H1 (cell line): Measurements from ENCODE around the gene GTPBP1. TPM values are rescaled to one million over a fixed set of nuclear protein-coding genes. Genes with fewer than 3 reads are reported as not detected.

Source experiments
- CTCF ChIA-PET: fragments of 300-600 bp; sonication (Branson Sonifier 250); formaldehyde crosslinking; loops from one replicate; lab custom pipeline; 2021; ENCODE audit not compliant: partially characterized antibody; lab: Charles Lee
- POLR2A ChIA-PET: fragments of 300-600 bp; sonication (Branson Sonifier 250); formaldehyde crosslinking; loops from one replicate; lab custom pipeline; 2021; ENCODE audit warnings: inconsistent platforms; ENCODE audit not compliant: partially characterized antibody; lab: Charles Lee
- DNase-seq, 2 experiments: peaks; one replicate each; pipeline versions ENCODE4 v3.0.0 to v3.0.0-alpha.2; 2010 to 2022; ENCODE audit warnings: low spot score in 2 of 2, low read depth in 1 of 2, mixed read lengths in 1 of 2
- FAIRE-seq: peaks from 2 replicates; lab custom pipeline; 2011; peaks lifted over from hg19 to GRCh38; lab: Jason Lieb, UNC
- H2AFZ ChIP-seq: 2 replicates; pipeline ENCODE4 v1.8.1; 2012; ENCODE audit warnings: low read length, inconsistent platforms
- H2AK5ac ChIP-seq: 2 replicates; pipeline ENCODE4 v1.6.1; 2013; ENCODE audit warnings: low read depth, low read length
- H2BK120ac ChIP-seq: replicated peaks from 2 replicates; pipeline ENCODE3; 2013; ENCODE audit warnings: low read depth, low read length, inconsistent platforms
- H2BK12ac ChIP-seq: 2 replicates; pipeline ENCODE4 v1.6.1; 2013; ENCODE audit warnings: low read depth, low read length
- H2BK15ac ChIP-seq: 2 replicates; pipeline ENCODE4 v1.6.1; 2013; ENCODE audit warnings: low read length
- H2BK20ac ChIP-seq: 2 replicates; pipeline ENCODE4 v1.6.1; 2013; ENCODE audit warnings: low read length
- H2BK5ac ChIP-seq: 2 replicates; pipeline ENCODE4 v1.6.1; 2013; ENCODE audit warnings: low read depth, low read length
- H3K14ac ChIP-seq: 2 replicates; pipeline ENCODE4 v1.6.1; 2013; ENCODE audit warnings: inconsistent platforms; ENCODE audit not compliant: insufficient read length
- H3K18ac ChIP-seq: 2 replicates; pipeline ENCODE4 v1.6.1; 2013; ENCODE audit warnings: low read length; ENCODE audit errors: extremely low read depth
- H3K23ac ChIP-seq: 2 replicates; pipeline ENCODE4 v1.6.1; 2013; ENCODE audit warnings: inconsistent platforms; ENCODE audit not compliant: insufficient read length
- H3K23me2 ChIP-seq: 2 replicates; pipeline ENCODE4 v1.6.1; 2013; ENCODE audit warnings: low read depth, low read length
- H3K27ac ChIP-seq: 2 replicates; pipeline ENCODE4 v1.6.1; 2011; ENCODE audit warnings: low read depth, low read length, inconsistent platforms
- H3K27me3 ChIP-seq, 4 experiments: replicated peaks in 1 of 4; 1 replicate in 1 of 4; 2 replicates in 3 of 4; pipeline versions ENCODE4 v1.6.1 to v1.8.1; 2011 to 2013; ENCODE audit warnings: low read length in 3 of 4, mild to moderate bottlenecking in 3 of 4, inconsistent platforms in 2 of 4, mixed read lengths in 2 of 4, moderate library complexity in 1 of 4; ENCODE audit not compliant: control insufficient read depth in 3 of 4, insufficient read depth in 3 of 4; ENCODE audit errors: extremely low read depth in 1 of 4
- H3K36me3 ChIP-seq, 4 experiments: 2 replicates each; pipeline versions ENCODE4 v1.6.1 to v1.8.1; 2011 to 2013; ENCODE audit warnings: mild to moderate bottlenecking in 4 of 4, low read length in 3 of 4, moderate library complexity in 2 of 4, control low read depth in 1 of 4, inconsistent platforms in 1 of 4; ENCODE audit not compliant: insufficient read depth in 4 of 4, control insufficient read depth in 2 of 4
- H3K4ac ChIP-seq: replicated peaks from 2 replicates; pipeline ENCODE3; 2013; ENCODE audit warnings: low read length, low read depth, mixed read lengths, inconsistent platforms; ENCODE audit not compliant: insufficient read length
- H3K4me1 ChIP-seq, 4 experiments: replicated peaks in 1 of 4; 1 replicate in 1 of 4; 2 replicates in 3 of 4; pipeline versions ENCODE4 v1.6.1 to v1.8.1; 2011 to 2013; ENCODE audit warnings: low read length in 3 of 4, inconsistent platforms in 2 of 4, mixed read lengths in 1 of 4; ENCODE audit not compliant: insufficient read depth in 4 of 4, control insufficient read depth in 3 of 4
- H3K4me2 ChIP-seq, 2 experiments: 2 replicates each; pipeline versions ENCODE4 v1.6.1 to v1.8.1; 2011 to 2013; ENCODE audit warnings: low read depth in 2 of 2, low read length in 2 of 2, control low read depth in 1 of 2, inconsistent platforms in 1 of 2, mild to moderate bottlenecking in 1 of 2; ENCODE audit not compliant: insufficient read depth in 1 of 2
- H3K4me3 ChIP-seq, 4 experiments: fragments of 200-600, 300-600 bp in 1 of 4; sonication (generic), shearing (Covaris generic), sonication (Bioruptor Twin) in 1 of 4; 2 replicates each; pipeline versions ENCODE4 v1.5.1 to v1.8.1; 2011 to 2016; ENCODE audit warnings: low read length in 4 of 4, low read depth in 3 of 4, control low read depth in 2 of 4, inconsistent platforms in 2 of 4, mild to moderate bottlenecking in 2 of 4, mixed read lengths in 1 of 4, moderate library complexity in 1 of 4; ENCODE audit not compliant: insufficient read depth in 2 of 4; ENCODE audit errors: extremely low read depth in 1 of 4
- H3K56ac ChIP-seq: replicated peaks from 2 replicates; pipeline ENCODE3; 2013; ENCODE audit warnings: low read depth, mild to moderate bottlenecking, mixed read lengths, low read length, inconsistent platforms; ENCODE audit not compliant: insufficient read length
- H3K79me1 ChIP-seq: 2 replicates; pipeline ENCODE4 v1.6.1; 2013; ENCODE audit warnings: low read depth, low read length, control low read depth
- H3K79me2 ChIP-seq, 2 experiments: 2 replicates each; pipeline versions ENCODE4 v1.6.1 to v1.8.1; 2012 to 2013; ENCODE audit warnings: low read length in 2 of 2, mild to moderate bottlenecking in 2 of 2, inconsistent platforms in 1 of 2; ENCODE audit not compliant: insufficient read depth in 2 of 2, control insufficient read depth in 1 of 2
- H3K9ac ChIP-seq, 4 experiments: replicated peaks in 1 of 4; 1 replicate in 1 of 4; 2 replicates in 3 of 4; pipeline versions ENCODE4 v1.6.1 to v1.8.1; 2011 to 2013; ENCODE audit warnings: low read depth in 3 of 4, low read length in 3 of 4, control low read depth in 2 of 4, mild to moderate bottlenecking in 2 of 4, moderate library complexity in 2 of 4, inconsistent platforms in 1 of 4; ENCODE audit errors: extremely low read depth in 1 of 4
- H3K9me3 ChIP-seq, 2 experiments: 2 replicates each; pipeline versions ENCODE4 v1.6.1 to v1.8.1; 2012 to 2013; ENCODE audit warnings: mild to moderate bottlenecking in 2 of 2, moderate library complexity in 2 of 2, control low read depth in 1 of 2, inconsistent platforms in 1 of 2, low read depth in 1 of 2, low read length in 1 of 2, mixed read lengths in 1 of 2; ENCODE audit not compliant: insufficient read depth in 2 of 2
- H4K20me1 ChIP-seq, 2 experiments: replicated peaks in 1 of 2; 2 replicates each; pipeline versions ENCODE3 to v1.8.1; 2011 to 2013; ENCODE audit warnings: inconsistent platforms in 2 of 2, low read length in 2 of 2, mild to moderate bottlenecking in 1 of 2; ENCODE audit not compliant: insufficient read depth in 2 of 2, control insufficient read depth in 1 of 2
- H4K5ac ChIP-seq: 2 replicates; pipeline ENCODE4 v1.6.1; 2013; ENCODE audit warnings: low read length, low read depth, mixed read lengths, inconsistent platforms; ENCODE audit not compliant: insufficient read length
- H4K8ac ChIP-seq: 2 replicates; pipeline ENCODE4 v1.8.0; 2013; ENCODE audit warnings: mild to moderate bottlenecking, moderate library complexity, low read length, inconsistent platforms; ENCODE audit not compliant: insufficient read depth; ENCODE audit errors: extremely low read depth
- H4K91ac ChIP-seq: replicated peaks from 2 replicates; pipeline ENCODE3; 2013; ENCODE audit warnings: low read length, mixed read lengths, inconsistent platforms; ENCODE audit not compliant: insufficient read length
- CREB1 ChIP-seq: IDR thresholded peaks from 2 replicates; pipeline ENCODE4 v1.6.1; 2012; ENCODE audit warnings: inconsistent platforms
- POU5F1 ChIP-seq: IDR thresholded peaks from 2 replicates; pipeline ENCODE4 v1.6.1; 2011; ENCODE audit warnings: low read depth, mild to moderate bottlenecking, low read length, moderate library complexity
- TAF1 ChIP-seq: IDR thresholded peaks from 2 replicates; pipeline ENCODE4 v1.6.1; 2011; ENCODE audit warnings: mild to moderate bottlenecking, low read depth, low read length
- WGBS, 2 experiments: shearing (Covaris generic) in 1 of 2; methylation state at CpG; one replicate each; pipeline versions ENCODE4 v1.1.6 to v1.1.7; 2013 to 2015; ENCODE audit warnings: low lambda C conversion rate in 2 of 2, mixed read lengths in 2 of 2, inconsistent platforms in 1 of 2, low coverage in 1 of 2, missing lambda C conversion rate in 1 of 2; ENCODE audit not compliant: insufficient replicate concordance in 2 of 2, insufficient coverage in 1 of 2, insufficient read length in 1 of 2; ENCODE audit errors: extremely low coverage in 1 of 2, missing lambda C conversion rate in 1 of 2; 5-methylcytosine and 5-hydroxymethylcytosine counted together
- polyA plus RNA-seq, 7 experiments: library from polyadenylated mRNA; depleted of rRNA in 3 of 7; stranded (reverse) in 5 of 7; unstranded in 2 of 7; fragments of >200 nt in 5 of 7; fragments of 200-250 nt in 2 of 7; gene quantifications; 1 replicate in 5 of 7; 2 replicates in 1 of 7; 4 replicates in 1 of 7; pipeline versions ENCODE4 v1.2.1 to v1.2.3, GENCODE V29; 2011 to 2013; ENCODE audit warnings: missing spikeins in 2 of 7, mixed read lengths in 2 of 7
- total RNA-seq: library from RNA; stranded (reverse); fragmentation: NEBNext Ultra II Directional; extraction: Animal tissue kit (Norgen Biotek cat#: 25700); gene quantifications from 2 replicates; pipeline ENCODE4 v1.2.1, GENCODE V29; 2021

Gene GTPBP1
- total and polyA plus RNA-seq, 2 of the 8 experiments (the other 6 are each of a cell fraction or from before 2014, with no cell fraction given): 53.1 to 91.8 TPM

DNA sequence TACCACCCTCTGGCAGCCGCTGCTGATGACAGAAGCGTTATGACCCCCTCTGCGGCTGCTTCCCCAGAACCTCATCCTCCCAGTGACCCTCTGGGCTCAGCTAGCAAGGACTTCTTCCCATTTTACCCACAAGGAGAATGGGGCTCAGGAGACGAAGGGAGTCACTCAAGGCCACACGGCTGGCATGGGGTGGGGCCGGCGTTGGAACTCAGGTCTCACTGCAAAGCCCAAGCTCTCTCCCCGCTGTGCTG lies 66.8 kb downstream of the GTPBP1 start:
- Histone ChIP-seq H3K23ac (no peak overlapping the region), H3K9me3 (no peaks in the 10 kb centered on the region), H3K79me1 (no peaks in the 10 kb centered on the region), H3K36me3 (no peaks in the 10 kb centered on the region), H3K23me2 (peaks cover 6% of the 10 kb centered on the region; the same call in 1 of the 2 replicates), H3K56ac (no peak overlapping the region), H3K79me2 (no peaks in the 10 kb centered on the region), H2BK20ac (no peak overlapping the region), H3K18ac (no peak overlapping the region), H2AK5ac (no peak overlapping the region), H3K4me3 (no peak overlapping the region), H3K4me1 (peaks cover 0 to 4% (median 2%) of the 10 kb centered on the region in 4 experiments; a peak in 3 of 7 replicates), H3K14ac (no peak overlapping the region), H2BK5ac (no peak overlapping the region), H4K91ac (no peak overlapping the region), H4K20me1 (peaks cover 0 to 2% of the 10 kb centered on the region in 2 experiments), H2AFZ (no peak overlapping the region), H2BK15ac (no peak overlapping the region), H3K27ac (no peak overlapping the region), H4K8ac (no peak overlapping the region), H3K4ac (no peak overlapping the region), H3K27me3 (no peaks in the 10 kb centered on the region; a peak in 2 of 7 replicates), H2BK120ac (no peak overlapping the region), H4K5ac (no peak overlapping the region), H3K9ac (no peak overlapping the region), H2BK12ac (no peak overlapping the region), H3K4me2 (no peak overlapping the region)
- POLR2A ChIA-PET: interaction anchor here (1.9 kb wide), 1 partner anchor 10 kb away, joined by 4 read pairs; no protein-coding TSS in a partner anchor
- DNase-seq (no peak), FAIRE-seq (no peak)
- WGBS, 2 experiments: 88% methylated on average over 8 of the region's 8 CpGs; no CpG with 5 or more reads in 1 of the 2 experiments
- CTCF ChIA-PET: interaction anchor here (0.6 to 0.7 kb wide), 2 partner anchors 306 to 320 kb away, joined by 3 to 4 read pairs; no protein-coding TSS in a partner anchor
- no peak for TF ChIP-seq POU5F1
- TF ChIP-seq CREB1: no peak
- no peak for TF ChIP-seq TAF1
